IMR-90 (cell line): Measurements from ENCODE around the gene NRL. TPM values are rescaled to one million over a fixed set of nuclear protein-coding genes. Genes with fewer than 3 reads are reported as not detected.

Experiments used
- ATAC-seq: fragments of 200-7000 bp; cut with Tn5 transposase; 2 replicates; pipeline ENCODE4 v1.9.1; 2020; ENCODE audit warnings: low read depth, mild to moderate bottlenecking, moderate library complexity
- BruUV-seq: library from RNA; stranded (reverse); fragments of 400-500 nt; replicated peaks from 2 replicates; lab custom pipeline; 2021; lab: Mats Ljungman, UMichigan
- CTCF ChIA-PET: fragments of 300-600 bp; formaldehyde crosslinking; extraction: SDS; loops from one replicate; lab custom pipeline; 2021; ENCODE audit warnings: antibody characterized with exemption; lab: Yijun Ruan, JAX
- POLR2A ChIA-PET: fragments of 300-600 bp; sonication (Branson Sonifier 250); formaldehyde crosslinking; loops from one replicate; lab custom pipeline; 2022; ENCODE audit warnings: antibody characterized with exemption; ENCODE audit not compliant: unreplicated experiment; lab: Charles Lee
- DNase-seq: peaks from one replicate; pipeline ENCODE4 v3.0.0; 2013
- H2AFZ ChIP-seq: replicated peaks from 2 replicates; pipeline ENCODE3; 2013; ENCODE audit warnings: low read length, mild to moderate bottlenecking; ENCODE audit not compliant: poor library complexity
- H2AK5ac ChIP-seq: 2 replicates; pipeline ENCODE4 v1.6.1; 2013; ENCODE audit warnings: low read depth, low read length, inconsistent platforms
- H2AK9ac ChIP-seq: replicated peaks from 2 replicates; pipeline ENCODE3; 2013; ENCODE audit warnings: mild to moderate bottlenecking, low read depth, low read length, moderate library complexity; ENCODE audit not compliant: poor library complexity
- H2BK120ac ChIP-seq: 2 replicates; pipeline ENCODE4 v1.6.1; 2013; ENCODE audit warnings: low read depth, low read length, inconsistent platforms
- H2BK15ac ChIP-seq: 3 replicates; pipeline ENCODE4 v1.6.1; 2013; ENCODE audit warnings: low read depth, low read length, inconsistent platforms
- H2BK20ac ChIP-seq: 2 replicates; pipeline ENCODE4 v1.6.1; 2013; ENCODE audit warnings: low read depth, mild to moderate bottlenecking, inconsistent platforms, low read length, moderate library complexity
- H2BK5ac ChIP-seq: 2 replicates; pipeline ENCODE4 v1.6.1; 2013; ENCODE audit warnings: mild to moderate bottlenecking, low read depth, low read length, inconsistent platforms; ENCODE audit not compliant: poor library complexity, severe bottlenecking
- H3K14ac ChIP-seq: replicated peaks from 2 replicates; pipeline ENCODE4 v1.6.1; 2013; ENCODE audit warnings: low read depth, low read length, inconsistent platforms
- H3K18ac ChIP-seq: 2 replicates; pipeline ENCODE4 v1.6.1; 2013; ENCODE audit warnings: low read depth, low read length, control low read depth
- H3K23ac ChIP-seq: 2 replicates; pipeline ENCODE4 v1.6.1; 2013; ENCODE audit warnings: low read depth, low read length, inconsistent platforms
- H3K27ac ChIP-seq: 2 replicates; pipeline ENCODE4 v1.5.1; 2013; ENCODE audit warnings: mild to moderate bottlenecking, control low read depth, low read length; ENCODE audit not compliant: insufficient read depth
- H3K27me3 ChIP-seq: 2 replicates; pipeline ENCODE4 v1.6.1; 2013; ENCODE audit warnings: low read length; ENCODE audit not compliant: control insufficient read depth, insufficient read depth
- H3K36me3 ChIP-seq: 2 replicates; pipeline ENCODE4 v1.6.1; 2013; ENCODE audit warnings: low read length, mixed read lengths; ENCODE audit not compliant: control insufficient read depth, insufficient read depth
- H3K4ac ChIP-seq: 2 replicates; pipeline ENCODE4 v1.6.1; 2013; ENCODE audit warnings: low read depth, low read length, inconsistent platforms
- H3K4me1 ChIP-seq: 2 replicates; pipeline ENCODE4 v1.6.1; 2013; ENCODE audit warnings: low read length, mixed read lengths; ENCODE audit not compliant: control insufficient read depth, insufficient read depth
- H3K4me2 ChIP-seq: 2 replicates; pipeline ENCODE4 v1.6.1; 2013; ENCODE audit warnings: low read depth, mild to moderate bottlenecking, control low read depth, low read length, moderate library complexity
- H3K4me3 ChIP-seq: 2 replicates; pipeline ENCODE4 v1.5.1; 2013; ENCODE audit warnings: low read depth, mild to moderate bottlenecking, control low read depth, low read length, moderate library complexity; ENCODE audit not compliant: insufficient read depth
- H3K56ac ChIP-seq: 2 replicates; pipeline ENCODE4 v1.6.1; 2013; ENCODE audit warnings: low read length, inconsistent platforms; ENCODE audit not compliant: insufficient read depth; ENCODE audit errors: extremely low read depth
- H3K79me1 ChIP-seq, 2 experiments: 2 replicates each; pipeline ENCODE4 v1.6.1; 2013; ENCODE audit warnings: low read length in 2 of 2, inconsistent platforms in 1 of 2, low read depth in 1 of 2
- H3K9ac ChIP-seq: 2 replicates; pipeline ENCODE4 v1.6.1; 2013; ENCODE audit warnings: low read depth, low read length, control low read depth
- H3K9me1 ChIP-seq: 2 replicates; pipeline ENCODE4 v1.6.1; 2013; ENCODE audit warnings: low read length, inconsistent platforms; ENCODE audit not compliant: insufficient read depth
- H3K9me3 ChIP-seq: 2 replicates; pipeline ENCODE4 v1.6.1; 2013; ENCODE audit warnings: low read length; ENCODE audit not compliant: control insufficient read depth, insufficient read depth
- H4K20me1 ChIP-seq: 2 replicates; pipeline ENCODE4 v1.6.1; 2013; ENCODE audit warnings: low read length, inconsistent platforms; ENCODE audit not compliant: insufficient read depth
- H4K5ac ChIP-seq: 2 replicates; pipeline ENCODE4 v1.6.1; 2013; ENCODE audit warnings: mild to moderate bottlenecking, low read depth, low read length, control low read depth
- H4K8ac ChIP-seq, 2 experiments: 2 replicates each; pipeline ENCODE4 v1.6.1; 2013; ENCODE audit warnings: low read depth in 2 of 2, low read length in 2 of 2, control low read depth in 1 of 2, inconsistent platforms in 1 of 2
- H4K91ac ChIP-seq: 2 replicates; pipeline ENCODE4 v1.6.1; 2013; ENCODE audit warnings: low read depth, low read length, inconsistent platforms; ENCODE audit not compliant: insufficient read depth
- BHLHE40 ChIP-seq: fragments of 150-350 bp; IDR thresholded peaks from 2 replicates; pipeline ENCODE4 v1.6.1; 2016; ENCODE audit warnings: mild to moderate bottlenecking, low read depth, low read length
- CEBPB ChIP-seq: IDR thresholded peaks from 2 replicates; pipeline ENCODE4 v1.6.1; 2012; ENCODE audit warnings: low read depth, low read length, improper control_type of control experiment
- CHD1 ChIP-seq: IDR thresholded peaks from 2 replicates; pipeline ENCODE4 v1.6.1; 2012; ENCODE audit warnings: low read depth, low read length, improper control_type of control experiment
- FOS ChIP-seq: fragments of 150-350 bp; IDR thresholded peaks from 2 replicates; pipeline ENCODE4 v1.6.1; 2016; ENCODE audit warnings: low read depth, low read length
- MAFK ChIP-seq: IDR thresholded peaks from 2 replicates; pipeline ENCODE4 v1.6.1; 2012; ENCODE audit warnings: low read depth, low read length, improper control_type of control experiment
- MXI1 ChIP-seq: IDR thresholded peaks from 2 replicates; pipeline ENCODE4 v1.6.1; 2012; ENCODE audit warnings: low read depth, mild to moderate bottlenecking, low read length, moderate library complexity, borderline replicate concordance
- NFE2L2 ChIP-seq: fragments of 150-350 bp; IDR thresholded peaks from 2 replicates; pipeline ENCODE4 v1.6.1; 2016; ENCODE audit warnings: low read depth, mild to moderate bottlenecking, low read length
- POLR2A ChIP-seq: IDR thresholded peaks from 2 replicates; pipeline ENCODE4 v1.6.1; 2012; ENCODE audit warnings: mild to moderate bottlenecking, low read depth, low read length
- RAD21 ChIP-seq: IDR thresholded peaks from 2 replicates; pipeline ENCODE4 v1.6.1; 2012; ENCODE audit warnings: low read length, improper control_type of control experiment
- RCOR1 ChIP-seq: IDR thresholded peaks from 2 replicates; pipeline ENCODE4 v1.6.1; 2012; ENCODE audit warnings: mild to moderate bottlenecking, low read length, improper control_type of control experiment; ENCODE audit not compliant: insufficient replicate concordance
- RFX5 ChIP-seq: IDR thresholded peaks from 2 replicates; pipeline ENCODE4 v1.8.0; 2012; ENCODE audit warnings: low read depth, mild to moderate bottlenecking, low read length, moderate library complexity
- SMC3 ChIP-seq: fragments of 150-350 bp; IDR thresholded peaks from 2 replicates; pipeline ENCODE4 v1.6.1; 2016; ENCODE audit warnings: low read depth, mild to moderate bottlenecking, antibody characterized with exemption, low read length, moderate library complexity
- WGBS, 2 experiments: methylation state at CpG; one replicate each; pipeline versions ENCODE4 v1.1.5 to v1.1.7; 2013; ENCODE audit warnings: missing lambda C conversion rate in 2 of 2; ENCODE audit not compliant: insufficient read length in 1 of 2; ENCODE audit errors: extremely low coverage in 2 of 2; 5-methylcytosine and 5-hydroxymethylcytosine counted together
- dilution Hi-C: fragments of 300-500 bp; cut with HindIII; formaldehyde crosslinking; loops from one replicate; pipeline ENCODE4 v1.14.3; 2018; ENCODE audit warnings: low sequenced_read_pairs; ENCODE audit not compliant: unreplicated experiment
- in situ Hi-C: fragments of 300-500 bp; cut with MboI; formaldehyde crosslinking; loops from 3 replicates; pipeline ENCODE4 v1.14.3; 2019; ENCODE audit warnings: low sequenced_read_pairs, inconsistent platforms, mixed read lengths
- intact Hi-C: fragments of 100-400 bp; cut with micrococcal nuclease; formaldehyde crosslinking; loops from 2 replicates; pipeline ENCODE4 v1.10.0; 2022
- polyA plus RNA-seq, 3 experiments: library from polyadenylated mRNA; depleted of rRNA; stranded (reverse); fragments of >200 nt; gene quantifications; 2 replicates each; pipeline ENCODE4 v1.2.3, GENCODE V29; 2012; ENCODE audit warnings: low replicate concordance in 1 of 3
- total RNA-seq: library from RNA; depleted of rRNA; stranded (reverse); fragments of >200 nt; gene quantifications from 2 replicates; pipeline ENCODE4 v1.2.3, GENCODE V29; 2012
- TF ChIP-seq, protein P1 (sequence below): fragments of 150-350 bp; IDR thresholded peaks from 2 replicates; pipeline ENCODE4 v1.6.1; 2016; ENCODE audit warnings: low read depth, mild to moderate bottlenecking, low read length, moderate library complexity, borderline replicate concordance
- TF ChIP-seq, protein P2 (sequence below): conservative IDR thresholded peaks from 2 replicates; pipeline ENCODE4 v1.5.1; 2012; ENCODE audit warnings: mild to moderate bottlenecking, low read depth, low read length, improper control_type of control experiment

The NRL gene
- total and polyA plus RNA-seq, 2 of the 4 experiments (the other 2 are of a cell fraction), result 0.18 to 0.70 TPM

DNA sequence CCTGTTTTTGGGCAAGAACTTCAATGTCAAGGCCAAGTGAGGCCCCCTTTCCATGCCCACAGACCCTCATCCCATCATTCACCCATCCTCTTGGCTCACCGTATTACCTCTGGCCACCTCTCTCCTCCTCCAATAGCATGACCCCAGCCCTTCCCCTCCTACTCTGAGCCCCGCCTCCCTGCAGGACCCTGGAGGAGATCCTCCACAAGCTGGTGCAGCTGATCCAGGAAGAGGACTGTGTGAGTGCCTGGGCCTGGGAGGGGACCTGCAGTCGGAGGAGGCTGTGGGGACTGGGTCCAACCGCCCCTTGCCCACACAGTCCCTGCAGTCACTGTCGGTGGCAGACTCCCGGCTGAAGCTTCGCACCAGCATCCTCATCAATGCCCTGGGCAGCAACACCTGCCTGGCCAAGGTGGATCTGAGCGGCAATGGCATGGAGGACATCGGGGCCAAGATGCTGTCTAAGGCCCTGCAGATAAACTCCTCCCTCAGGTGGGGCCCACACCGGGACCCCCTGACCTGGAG is 55.7 kb downstream of the NRL start:
- Histone ChIP-seq H4K20me1 (no peaks in the 10 kb centered on the region), H3K56ac (no peak overlapping the region), H2BK5ac (no peak overlapping the region), H2BK15ac (no peak overlapping the region), H3K27ac (no peak overlapping the region), H3K79me1 (no peaks in the 10 kb centered on the region), H3K4ac (no peak overlapping the region), H3K36me3 (no peaks in the 10 kb centered on the region), H3K23ac (no peak overlapping the region), H4K91ac (no peak overlapping the region), H2BK120ac (no peak overlapping the region), H3K9me1 (no peaks in the 10 kb centered on the region), H2AK9ac (no peak overlapping the region), H3K9me3 (no peaks in the 10 kb centered on the region), H3K18ac (no peak overlapping the region), H4K5ac (no peak overlapping the region), H2AK5ac (no peak overlapping the region), H3K27me3 (peaks cover 30% of the 10 kb centered on the region; the same call in 1 of the 2 replicates), H3K4me3 (no peak overlapping the region), H2BK20ac (no peak overlapping the region), H3K14ac (no peak overlapping the region), H2AFZ (no peak overlapping the region), H4K8ac (no peak overlapping the region), H3K9ac (no peak overlapping the region), H3K4me2 (no peak overlapping the region), H3K4me1 (no peaks in the 10 kb centered on the region)
- POLR2A ChIA-PET, result no interaction called here
- TF ChIP-seq POLR2A (no peak), CEBPB (no peak), FOS (no peak), MAFK (no peak), MXI1 (no peak), NFE2L2 (no peak), BHLHE40 (no peak), SMC3 (no peak), RFX5 (no peak), RAD21 (no peak), CHD1 (no peak), RCOR1 (no peak)
- TF ChIP-seq, protein P1, sequence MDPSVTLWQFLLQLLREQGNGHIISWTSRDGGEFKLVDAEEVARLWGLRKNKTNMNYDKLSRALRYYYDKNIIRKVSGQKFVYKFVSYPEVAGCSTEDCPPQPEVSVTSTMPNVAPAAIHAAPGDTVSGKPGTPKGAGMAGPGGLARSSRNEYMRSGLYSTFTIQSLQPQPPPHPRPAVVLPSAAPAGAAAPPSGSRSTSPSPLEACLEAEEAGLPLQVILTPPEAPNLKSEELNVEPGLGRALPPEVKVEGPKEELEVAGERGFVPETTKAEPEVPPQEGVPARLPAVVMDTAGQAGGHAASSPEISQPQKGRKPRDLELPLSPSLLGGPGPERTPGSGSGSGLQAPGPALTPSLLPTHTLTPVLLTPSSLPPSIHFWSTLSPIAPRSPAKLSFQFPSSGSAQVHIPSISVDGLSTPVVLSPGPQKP, result no peak
- TF ChIP-seq, protein P2, sequence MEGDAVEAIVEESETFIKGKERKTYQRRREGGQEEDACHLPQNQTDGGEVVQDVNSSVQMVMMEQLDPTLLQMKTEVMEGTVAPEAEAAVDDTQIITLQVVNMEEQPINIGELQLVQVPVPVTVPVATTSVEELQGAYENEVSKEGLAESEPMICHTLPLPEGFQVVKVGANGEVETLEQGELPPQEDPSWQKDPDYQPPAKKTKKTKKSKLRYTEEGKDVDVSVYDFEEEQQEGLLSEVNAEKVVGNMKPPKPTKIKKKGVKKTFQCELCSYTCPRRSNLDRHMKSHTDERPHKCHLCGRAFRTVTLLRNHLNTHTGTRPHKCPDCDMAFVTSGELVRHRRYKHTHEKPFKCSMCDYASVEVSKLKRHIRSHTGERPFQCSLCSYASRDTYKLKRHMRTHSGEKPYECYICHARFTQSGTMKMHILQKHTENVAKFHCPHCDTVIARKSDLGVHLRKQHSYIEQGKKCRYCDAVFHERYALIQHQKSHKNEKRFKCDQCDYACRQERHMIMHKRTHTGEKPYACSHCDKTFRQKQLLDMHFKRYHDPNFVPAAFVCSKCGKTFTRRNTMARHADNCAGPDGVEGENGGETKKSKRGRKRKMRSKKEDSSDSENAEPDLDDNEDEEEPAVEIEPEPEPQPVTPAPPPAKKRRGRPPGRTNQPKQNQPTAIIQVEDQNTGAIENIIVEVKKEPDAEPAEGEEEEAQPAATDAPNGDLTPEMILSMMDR, result no peak
- dilution Hi-C loops, result no loop called here
- intact Hi-C loops, result loop anchor here (1.0 to 2.0 kb wide), 5 partner anchors 31 to 238 kb away; partner anchors contain the start of gene IRF9
- DNase-seq (no peak), ATAC-seq (no peak)
- 100% methylated on average over 1 of the region's 10 CpGs; no CpG with 5 or more reads in 1 of the 2 experiments for whole genome bisulfite sequencing, 2 experiments
- CTCF ChIA-PET, result interaction anchor here (0.7 to 2.7 kb wide), 6 partner anchors 18 to 54 kb away, joined by 4 to 41 read pairs (median 6); no protein-coding TSS in a partner anchor
- no TSS peak for BruUV-seq
- in situ Hi-C loops, result loop anchor here (5.0 kb wide), 1 partner anchor 33 kb away; the partner anchor contains the start of gene PCK2
